A673 (cell line): ENCODE data around the gene CRABP1. TPM values are rescaled to one million over a fixed set of nuclear protein-coding genes. Genes with fewer than 3 reads are reported as not detected.

ENCODE experiments used
- BruUV-seq: library from RNA; stranded (reverse); fragments of 400-500 nt; replicated peaks from 2 replicates; lab custom pipeline; 2021; lab: Mats Ljungman, UMichigan
- CTCF ChIA-PET: fragments of 300-600 bp; sonication (Branson Sonifier 250); formaldehyde crosslinking; loops from one replicate; lab custom pipeline; 2022; ENCODE audit warnings: antibody characterized with exemption; lab: Charles Lee
- POLR2A ChIA-PET: fragments of 300-600 bp; sonication (Branson Sonifier 250); formaldehyde crosslinking; loops from one replicate; lab custom pipeline; 2022; ENCODE audit warnings: antibody characterized with exemption; ENCODE audit not compliant: low non-redundant PET; lab: Charles Lee
- DNase-seq: peaks from one replicate; pipeline ENCODE4 v3.0.0-alpha.2; 2015; ENCODE audit warnings: low spot score
- H3K27ac ChIP-seq: fragments of 200-600 bp; sonication (generic); 2 replicates; pipeline ENCODE4 v1.5.1; 2016; ENCODE audit warnings: mixed run types, low read depth, mild to moderate bottlenecking, mixed read lengths, antibody characterized with exemption, low read length; ENCODE audit not compliant: poor library complexity, severe bottlenecking
- H3K27me3 ChIP-seq: fragments of 200-600 bp; sonication (generic); replicated peaks from 2 replicates; pipeline ENCODE4 v1.6.1; 2017; ENCODE audit warnings: mixed run types, low read depth, mild to moderate bottlenecking, mixed read lengths, antibody characterized with exemption, low read length; ENCODE audit not compliant: insufficient read depth, poor library complexity
- H3K36me3 ChIP-seq: fragments of 200-600 bp; sonication (generic); 2 replicates; pipeline ENCODE4 v1.6.1; 2016; ENCODE audit warnings: mixed run types, mild to moderate bottlenecking, mixed read lengths, antibody characterized with exemption, low read length; ENCODE audit not compliant: insufficient read depth, poor library complexity, severe bottlenecking
- H3K4me1 ChIP-seq: fragments of 200-600 bp; sonication (generic); 2 replicates; pipeline ENCODE4 v1.6.1; 2017; ENCODE audit warnings: mixed run types, mild to moderate bottlenecking, mixed read lengths, antibody characterized with exemption, low read length; ENCODE audit not compliant: insufficient read depth, poor library complexity, severe bottlenecking
- H3K4me3 ChIP-seq: fragments of 200-600 bp; sonication (generic); 2 replicates; pipeline ENCODE4 v1.5.1; 2016; ENCODE audit warnings: low read depth, mixed run types, mild to moderate bottlenecking, mixed read lengths, low read length; ENCODE audit not compliant: poor library complexity, severe bottlenecking
- H3K9me3 ChIP-seq: fragments of 200-600 bp; sonication (generic); 2 replicates; pipeline ENCODE4 v1.6.1; 2016; ENCODE audit warnings: mixed run types, low read depth, mild to moderate bottlenecking, mixed read lengths, antibody characterized with exemption, low read length; ENCODE audit not compliant: poor library complexity, severe bottlenecking
- EZH2 ChIP-seq: fragments of 200-600 bp; sonication (generic); IDR thresholded peaks from 2 replicates; pipeline ENCODE4 v1.6.1; 2017; ENCODE audit warnings: borderline replicate concordance, low read depth, mild to moderate bottlenecking, mixed read lengths, antibody characterized with exemption, low read length; ENCODE audit not compliant: poor library complexity, severe bottlenecking
- intact Hi-C: fragments of 100-400 bp; cut with micrococcal nuclease; formaldehyde crosslinking; loops from one replicate; pipeline ENCODE4 v1.10.0; 2022; ENCODE audit not compliant: unreplicated experiment
- total RNA-seq: library from RNA; stranded (reverse); gene quantifications from 2 replicates; pipeline ENCODE4 v1.2.3, GENCODE V29; 2021
- TF ChIP-seq, protein P1 (sequence below): fragments of 300-800, 200-600 bp; sonication (generic); conservative IDR thresholded peaks from 2 replicates; pipeline ENCODE4 v1.5.1; 2017; ENCODE audit warnings: low read depth, mild to moderate bottlenecking, antibody characterized with exemption, low read length, moderate library complexity, mixed read lengths

Gene CRABP1
- total RNA-seq, 1 experiment from 2014 or later = 61.2 TPM

DNA sequence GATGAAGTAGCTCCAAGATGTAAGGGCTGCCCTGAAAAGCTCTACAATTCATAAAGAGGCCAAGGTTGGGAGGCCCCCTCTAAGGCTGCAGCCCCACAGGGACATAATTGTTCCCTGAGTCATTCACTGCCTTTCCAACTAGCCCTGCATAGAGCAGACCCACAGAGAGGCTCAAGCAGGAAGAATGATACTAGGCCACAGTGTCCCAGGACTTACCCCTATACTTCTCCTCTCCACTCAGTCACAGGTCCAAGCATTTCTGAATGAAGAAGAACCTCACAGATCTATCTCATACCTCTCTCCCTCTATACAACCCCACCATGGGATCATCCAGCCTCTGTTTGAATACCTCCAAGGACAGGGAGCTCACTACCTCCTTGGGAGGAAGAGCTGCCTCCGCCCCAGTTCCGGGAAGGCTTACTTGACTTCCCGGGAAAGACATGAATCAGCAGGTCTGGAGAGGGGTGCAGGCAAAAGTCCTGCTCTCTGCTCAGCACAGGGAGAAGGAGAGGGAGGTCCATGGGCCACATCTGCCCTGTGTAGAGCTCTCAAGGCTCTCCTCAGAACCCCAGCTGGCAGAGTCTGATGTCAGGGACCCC, 33.9 kb upstream of the CRABP1 start:
- Histone ChIP-seq H3K4me1 (peaks cover 9% of the 10 kb centered on the region), H3K27ac (no peak overlapping the region), H3K36me3 (no peaks in the 10 kb centered on the region), H3K27me3 (no peaks in the 10 kb centered on the region), H3K4me3 (no peak overlapping the region), H3K9me3 (no peaks in the 10 kb centered on the region)
- CTCF ChIA-PET = no interaction called here
- no peak for DNase-seq
- no TSS peak for BruUV-seq
- no peak for TF ChIP-seq EZH2
- intact Hi-C loops = loop anchor here (5.0 to 10.0 kb wide), 2 partner anchors 259 to 401 kb away; partner anchors contain the start of gene CHRNA5
- POLR2A ChIA-PET = no interaction called here

DNA sequence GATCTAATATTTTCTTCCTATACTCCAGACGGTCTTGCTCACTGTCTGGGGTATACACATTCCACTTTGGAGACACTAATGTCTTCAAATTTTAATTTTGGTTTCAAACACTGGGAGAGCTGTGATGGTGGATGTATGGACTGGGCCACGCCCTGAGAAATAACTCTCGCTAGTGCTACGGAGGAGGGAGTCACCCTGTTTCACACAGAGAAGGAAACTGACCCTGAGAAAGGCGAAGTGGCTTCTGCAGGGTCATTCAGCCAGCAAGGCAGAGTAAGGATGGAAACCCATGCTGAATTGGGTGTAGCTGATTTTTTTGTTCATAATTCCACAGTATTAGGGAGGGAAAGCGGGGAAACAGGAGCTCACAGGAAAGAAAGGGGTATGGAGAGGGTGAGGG, 32.2 kb upstream of the CRABP1 start:
- Histone ChIP-seq H3K27ac (no peak overlapping the region), H3K9me3 (no peaks in the 10 kb centered on the region), H3K36me3 (no peaks in the 10 kb centered on the region), H3K4me3 (no peak overlapping the region), H3K4me1 (no peaks in the 10 kb centered on the region), H3K27me3 (no peaks in the 10 kb centered on the region)
- CTCF ChIA-PET = interaction anchor here (0.5 to 2.9 kb wide), 3 partner anchors 108 to 159 kb away, joined by 5 to 18 read pairs (median 17); no protein-coding TSS in a partner anchor
- POLR2A ChIA-PET = no interaction called here
- no peak for DNase-seq
- intact Hi-C loops = loop anchor here (1.0 to 10.0 kb wide), 4 partner anchors 114 to 399 kb away; partner anchors contain the start of gene CHRNA5
- TF ChIP-seq, protein P1, sequence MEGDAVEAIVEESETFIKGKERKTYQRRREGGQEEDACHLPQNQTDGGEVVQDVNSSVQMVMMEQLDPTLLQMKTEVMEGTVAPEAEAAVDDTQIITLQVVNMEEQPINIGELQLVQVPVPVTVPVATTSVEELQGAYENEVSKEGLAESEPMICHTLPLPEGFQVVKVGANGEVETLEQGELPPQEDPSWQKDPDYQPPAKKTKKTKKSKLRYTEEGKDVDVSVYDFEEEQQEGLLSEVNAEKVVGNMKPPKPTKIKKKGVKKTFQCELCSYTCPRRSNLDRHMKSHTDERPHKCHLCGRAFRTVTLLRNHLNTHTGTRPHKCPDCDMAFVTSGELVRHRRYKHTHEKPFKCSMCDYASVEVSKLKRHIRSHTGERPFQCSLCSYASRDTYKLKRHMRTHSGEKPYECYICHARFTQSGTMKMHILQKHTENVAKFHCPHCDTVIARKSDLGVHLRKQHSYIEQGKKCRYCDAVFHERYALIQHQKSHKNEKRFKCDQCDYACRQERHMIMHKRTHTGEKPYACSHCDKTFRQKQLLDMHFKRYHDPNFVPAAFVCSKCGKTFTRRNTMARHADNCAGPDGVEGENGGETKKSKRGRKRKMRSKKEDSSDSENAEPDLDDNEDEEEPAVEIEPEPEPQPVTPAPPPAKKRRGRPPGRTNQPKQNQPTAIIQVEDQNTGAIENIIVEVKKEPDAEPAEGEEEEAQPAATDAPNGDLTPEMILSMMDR = no peak
- no peak for TF ChIP-seq EZH2
- BruUV-seq = no TSS peak

DNA sequence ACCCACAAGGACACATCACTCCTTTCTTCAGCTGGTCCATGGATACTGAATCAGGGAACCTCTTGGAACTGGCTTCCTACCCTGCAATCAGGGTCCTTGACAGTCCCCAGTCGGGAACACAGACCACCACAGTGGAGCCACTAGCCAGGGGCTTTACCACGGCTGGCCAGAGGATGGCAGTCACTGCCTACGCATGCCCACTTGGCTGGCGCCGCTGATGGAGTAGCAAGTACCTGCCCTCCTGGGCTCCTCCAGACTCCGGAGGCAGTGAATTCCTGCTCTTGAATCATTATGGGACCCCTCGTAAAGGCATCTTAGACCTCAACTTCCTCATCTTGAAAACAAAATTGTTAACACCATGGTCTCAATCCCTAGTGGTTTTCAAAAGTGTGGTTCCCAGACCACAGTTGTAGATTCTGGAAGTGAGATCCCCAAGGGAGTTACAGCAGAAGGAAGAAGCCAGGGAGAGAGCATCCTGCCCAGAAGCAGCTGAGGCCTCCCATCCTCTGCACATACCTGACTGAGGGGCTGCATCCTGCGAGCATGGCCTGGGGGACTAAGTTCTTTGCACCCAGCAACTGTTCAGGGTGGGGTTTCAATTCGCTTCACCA, 31.6 kb upstream of the CRABP1 start:
- H3K4me1 ChIP-seq = no peaks in the 10 kb centered on the region
- no peak overlapping the region for H3K4me3 ChIP-seq
- DNase-seq = peak; percentile 81
- BruUV-seq = no TSS peak
- POLR2A ChIA-PET = no interaction called here
- H3K36me3 ChIP-seq = no peaks in the 10 kb centered on the region
- no peaks in the 10 kb centered on the region for H3K9me3 ChIP-seq
- H3K27ac ChIP-seq = no peak overlapping the region
- CTCF ChIA-PET = interaction anchor here (1.9 to 2.9 kb wide), 2 partner anchors 108 to 114 kb away, joined by 17 to 18 read pairs; no protein-coding TSS in a partner anchor
- intact Hi-C loops = loop anchor here (1.0 to 10.0 kb wide), 4 partner anchors 114 to 399 kb away; partner anchors contain the start of gene CHRNA5
- TF ChIP-seq, protein P1 = peak; percentile 96
- TF ChIP-seq EZH2 = no peak
- no peaks in the 10 kb centered on the region for H3K27me3 ChIP-seq
